ENCODE measurements around the gene RAB3C.

Gene RAB3C

GRCh38 chr5:58717303-58718007, 134.6 kb downstream of the RAB3C start:
- FAIRE-seq (no peak), DNase-seq (ENCODE audit: extremely low spot score, insufficient read length, low read depth) (no peak)

GRCh38 chr5:58718269-58718978, 135.5 kb downstream of the RAB3C start:
- FAIRE-seq (no peak), DNase-seq (ENCODE audit: extremely low spot score, insufficient read length, low read depth) (no peak)

- no peak for DNase-seq (ENCODE audit: extremely low spot score, insufficient read length, low read depth)
- no peak for FAIRE-seq
Measured at GRCh38 chr5:58722160-58722559, 139.3 kb downstream of the RAB3C start.

- DNase-seq (ENCODE audit: extremely low spot score, insufficient read length, low read depth) (no peak), FAIRE-seq (no peak)
Measured at GRCh38 chr5:58724992-58725391, 142.1 kb downstream of the RAB3C start.

- FAIRE-seq, result no peak
- DNase-seq (ENCODE audit: extremely low spot score, insufficient read length, low read depth), result no peak
Measured at GRCh38 chr5:58731641-58732040, 148.8 kb downstream of the RAB3C start.

GRCh38 chr5:58735637-58736036, 152.8 kb downstream of the RAB3C start:
- DNase-seq (ENCODE audit: extremely low spot score, insufficient read length, low read depth), result no peak
- no peak for FAIRE-seq

GRCh38 chr5:58736214-58736613, 153.3 kb downstream of the RAB3C start:
- no peak for FAIRE-seq
- no peak for DNase-seq (ENCODE audit: extremely low spot score, insufficient read length, low read depth)

GRCh38 chr5:58737671-58738070, 154.8 kb downstream of the RAB3C start:
- DNase-seq (ENCODE audit: extremely low spot score, insufficient read length, low read depth) (no peak), FAIRE-seq (no peak)

- FAIRE-seq, result no peak
- DNase-seq (ENCODE audit: extremely low spot score, insufficient read length, low read depth), result no peak
Measured at GRCh38 chr5:58738336-58738735, 155.5 kb downstream of the RAB3C start.

- FAIRE-seq, result no peak
- no peak for DNase-seq (ENCODE audit: extremely low spot score, insufficient read length, low read depth)
Measured at GRCh38 chr5:58739051-58739450, 156.2 kb downstream of the RAB3C start.

- FAIRE-seq (no peak), DNase-seq (ENCODE audit: extremely low spot score, insufficient read length, low read depth) (no peak)
Measured at GRCh38 chr5:58740956-58741355, 158.1 kb downstream of the RAB3C start.

- no peak for DNase-seq (ENCODE audit: extremely low spot score, insufficient read length, low read depth)
- no peak for FAIRE-seq
Measured at GRCh38 chr5:58745350-58745749, 162.5 kb downstream of the RAB3C start.

- FAIRE-seq (no peak), DNase-seq (ENCODE audit: extremely low spot score, insufficient read length, low read depth) (no peak)
Measured at GRCh38 chr5:58746321-58746720, 163.4 kb downstream of the RAB3C start.

GRCh38 chr5:58750036-58750435, 167.2 kb downstream of the RAB3C start:
- DNase-seq (ENCODE audit: extremely low spot score, insufficient read length, low read depth) (no peak), FAIRE-seq (no peak)

- FAIRE-seq (no peak), DNase-seq (ENCODE audit: extremely low spot score, insufficient read length, low read depth) (no peak)
Measured at GRCh38 chr5:58751222-58751837, 168.5 kb downstream of the RAB3C start.

- no peak for FAIRE-seq
Measured at GRCh38 chr5:58752104-58752503, 169.2 kb downstream of the RAB3C start.

GRCh38 chr5:58753446-58753845, 170.6 kb downstream of the RAB3C start:
- no peak for FAIRE-seq

More at GRCh38 chr5:58752104-58752503, 169.2 kb downstream of the RAB3C start:
- no peak for DNase-seq (ENCODE audit: extremely low spot score, insufficient read length, low read depth)

GRCh38 chr5:58754250-58754649, 171.4 kb downstream of the RAB3C start:
- FAIRE-seq (no peak), DNase-seq (ENCODE audit: extremely low spot score, insufficient read length, low read depth) (no peak)

More at GRCh38 chr5:58753446-58753845, 170.6 kb downstream of the RAB3C start:
- DNase-seq (ENCODE audit: extremely low spot score, insufficient read length, low read depth), result no peak

GRCh38 chr5:58755397-58755796, 172.5 kb downstream of the RAB3C start:
- no peak for FAIRE-seq
- no peak for DNase-seq (ENCODE audit: extremely low spot score, insufficient read length, low read depth)

- FAIRE-seq (peak; percentile 98), DNase-seq (ENCODE audit: extremely low spot score, insufficient read length, low read depth) (peak; percentile 32)
Measured at GRCh38 chr5:58759745-58760144, 176.9 kb downstream of the RAB3C start.

GRCh38 chr5:58760222-58760621, 177.3 kb downstream of the RAB3C start:
- no peak for FAIRE-seq

More at GRCh38 chr5:58760222-58760621, 177.3 kb downstream of the RAB3C start:
- DNase-seq (ENCODE audit: extremely low spot score, insufficient read length, low read depth), result no peak
